ENCODE results near the gene RYR1. TPM values are rescaled to one million over a fixed set of nuclear protein-coding genes. Genes with fewer than 3 reads are reported as not detected.

The RYR1 gene
- total RNA-seq, 1 donor from 2014 or later = 1.3 TPM

DNA sequence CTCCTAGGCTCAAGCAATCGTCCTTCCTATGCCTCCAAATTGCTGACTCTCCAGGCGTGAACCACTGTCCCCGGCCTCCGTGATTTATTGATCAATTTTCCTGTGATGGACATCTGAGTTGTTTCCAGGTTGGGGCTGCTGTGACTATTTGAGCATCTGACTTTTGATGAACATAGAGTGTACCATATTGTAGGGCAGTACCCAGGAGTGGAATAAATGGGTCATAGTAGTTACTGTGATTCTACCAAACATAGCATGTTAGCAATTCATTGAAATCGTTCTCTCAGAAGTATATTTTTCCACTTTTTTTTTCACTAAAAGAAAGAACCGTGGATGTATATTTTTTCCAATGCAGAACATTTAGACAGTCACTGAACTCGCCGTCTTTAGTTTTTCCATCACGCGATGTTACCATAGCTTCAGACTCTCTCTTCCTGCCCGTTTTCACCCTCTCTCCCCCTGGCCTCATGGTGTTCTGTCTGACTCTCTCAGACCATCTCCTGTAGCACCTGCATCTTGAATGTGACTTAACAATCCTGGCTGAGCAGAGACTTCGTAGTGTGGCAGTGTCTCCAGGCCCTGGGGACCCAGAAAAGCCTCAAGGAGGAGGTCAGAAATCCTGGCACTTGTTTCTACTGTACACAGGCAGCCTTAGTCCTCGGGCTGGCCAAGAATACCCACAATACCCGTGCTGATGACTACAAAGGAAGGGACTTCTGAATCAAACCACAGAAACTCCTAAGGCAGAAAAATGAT, 4.3 kb upstream of the RYR1 start:
- Mint-ChIP-seq H3K36me3 (ENCODE audit: low read depth, unreplicated experiment) (peaks cover 4% of the 10 kb centered on the region), H3K27ac (ENCODE audit: unreplicated experiment) (no peak overlapping the region), H3K9me3 (ENCODE audit: unreplicated experiment) (no peaks in the 10 kb centered on the region), H3K27me3 (ENCODE audit: unreplicated experiment) (peaks cover 3% of the 10 kb centered on the region), H3K4me1 (ENCODE audit: unreplicated experiment) (peaks cover 14% of the 10 kb centered on the region), H3K4me3 (ENCODE audit: unreplicated experiment) (no peak overlapping the region)
- TF ChIP-seq, protein P1, sequence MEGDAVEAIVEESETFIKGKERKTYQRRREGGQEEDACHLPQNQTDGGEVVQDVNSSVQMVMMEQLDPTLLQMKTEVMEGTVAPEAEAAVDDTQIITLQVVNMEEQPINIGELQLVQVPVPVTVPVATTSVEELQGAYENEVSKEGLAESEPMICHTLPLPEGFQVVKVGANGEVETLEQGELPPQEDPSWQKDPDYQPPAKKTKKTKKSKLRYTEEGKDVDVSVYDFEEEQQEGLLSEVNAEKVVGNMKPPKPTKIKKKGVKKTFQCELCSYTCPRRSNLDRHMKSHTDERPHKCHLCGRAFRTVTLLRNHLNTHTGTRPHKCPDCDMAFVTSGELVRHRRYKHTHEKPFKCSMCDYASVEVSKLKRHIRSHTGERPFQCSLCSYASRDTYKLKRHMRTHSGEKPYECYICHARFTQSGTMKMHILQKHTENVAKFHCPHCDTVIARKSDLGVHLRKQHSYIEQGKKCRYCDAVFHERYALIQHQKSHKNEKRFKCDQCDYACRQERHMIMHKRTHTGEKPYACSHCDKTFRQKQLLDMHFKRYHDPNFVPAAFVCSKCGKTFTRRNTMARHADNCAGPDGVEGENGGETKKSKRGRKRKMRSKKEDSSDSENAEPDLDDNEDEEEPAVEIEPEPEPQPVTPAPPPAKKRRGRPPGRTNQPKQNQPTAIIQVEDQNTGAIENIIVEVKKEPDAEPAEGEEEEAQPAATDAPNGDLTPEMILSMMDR (IDR thresholded peaks at IDR 0.05; ENCODE audit: unreplicated experiment) = no peak
- DNase-seq (ENCODE audit: low spot score) = no peak

DNA sequence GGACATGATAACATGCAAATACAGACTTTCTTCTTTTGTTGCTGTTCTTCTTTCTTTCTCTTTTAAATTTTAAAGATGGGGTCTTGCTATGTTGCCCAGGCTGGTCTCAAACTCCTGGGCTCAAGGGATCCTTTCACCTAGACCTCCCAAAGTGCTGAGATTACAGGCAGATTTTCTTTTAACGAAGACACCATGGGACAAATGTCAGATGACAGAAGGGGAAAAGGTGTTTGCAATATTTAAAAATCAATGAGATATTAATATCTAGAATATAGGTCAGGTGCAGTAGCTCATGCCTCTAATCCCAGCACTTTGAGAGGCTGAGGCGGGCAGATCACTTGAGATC, 3.7 kb upstream of the RYR1 start:
- H3K4me3 Mint-ChIP-seq (ENCODE audit: unreplicated experiment) = no peak overlapping the region
- DNase-seq (ENCODE audit: low spot score) = no peak
- peaks cover 4% of the 10 kb centered on the region for H3K36me3 Mint-ChIP-seq (ENCODE audit: low read depth, unreplicated experiment)
- peaks cover 3% of the 10 kb centered on the region for H3K27me3 Mint-ChIP-seq (ENCODE audit: unreplicated experiment)
- peaks cover 16% of the 10 kb centered on the region for H3K4me1 Mint-ChIP-seq (ENCODE audit: unreplicated experiment)
- H3K27ac Mint-ChIP-seq (ENCODE audit: unreplicated experiment) = no peak overlapping the region
- H3K9me3 Mint-ChIP-seq (ENCODE audit: unreplicated experiment) = no peaks in the 10 kb centered on the region
- TF ChIP-seq, protein P1 (IDR thresholded peaks at IDR 0.05; ENCODE audit: unreplicated experiment) = no peak

DNA sequence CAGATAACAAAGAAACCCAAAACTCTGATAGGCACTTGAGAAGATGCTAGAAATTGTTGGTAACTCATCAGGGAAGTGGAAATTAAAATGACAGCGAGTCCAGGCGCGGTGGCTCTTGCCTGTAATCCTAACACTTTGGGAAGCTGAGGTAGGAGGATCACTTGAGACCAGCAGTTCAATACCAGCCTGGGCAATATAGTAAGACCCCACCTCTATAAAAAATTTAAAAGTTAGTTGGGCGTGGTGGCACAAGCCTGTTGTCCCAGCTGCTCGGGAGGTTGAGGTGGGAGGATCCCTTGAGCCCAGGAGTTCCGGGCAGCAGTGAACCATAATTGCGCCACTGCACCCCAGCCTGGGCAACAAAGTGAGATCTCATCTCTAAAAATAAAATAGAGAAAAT, 2.6 kb upstream of the RYR1 start:
- peaks cover 4% of the 10 kb centered on the region for H3K36me3 Mint-ChIP-seq (ENCODE audit: low read depth, unreplicated experiment)
- no peak overlapping the region for H3K27ac Mint-ChIP-seq (ENCODE audit: unreplicated experiment)
- H3K27me3 Mint-ChIP-seq (ENCODE audit: unreplicated experiment) = peaks cover 3% of the 10 kb centered on the region

DNA sequence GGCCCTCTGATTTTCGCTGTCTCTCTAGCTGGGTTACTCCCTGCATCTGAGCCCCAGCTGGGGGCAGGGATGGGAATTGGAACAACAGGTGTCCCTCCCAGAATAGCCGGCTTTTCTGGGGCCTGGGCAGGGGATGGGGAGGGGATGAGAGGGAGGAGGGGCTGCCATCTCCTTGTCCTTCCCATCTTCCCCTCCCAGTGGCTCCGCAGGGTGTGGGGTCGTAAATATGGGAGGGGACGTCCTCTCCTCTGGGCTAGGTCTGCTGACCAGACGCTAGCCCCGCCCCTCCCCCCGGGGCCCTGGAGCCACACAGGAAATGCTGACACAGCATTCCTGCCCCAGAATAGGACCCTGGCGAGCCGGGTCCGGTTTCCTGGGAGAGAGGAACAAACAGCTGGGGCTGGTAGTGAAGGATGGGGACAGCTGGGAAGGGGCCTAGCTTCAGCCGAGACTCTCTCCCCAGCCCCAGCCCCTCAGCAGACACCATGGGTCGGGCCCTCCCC, 1.1 kb downstream of the RYR1 start:
- Mint-ChIP-seq H3K9me3 (ENCODE audit: unreplicated experiment) (no peaks in the 10 kb centered on the region), H3K4me3 (ENCODE audit: unreplicated experiment) (no peak overlapping the region)
- no peak for DNase-seq (ENCODE audit: low spot score)

More for the DNA sequence above, 2.6 kb upstream of the RYR1 start:
- no peak for DNase-seq (ENCODE audit: low spot score)
- TF ChIP-seq, protein P1 (IDR thresholded peaks at IDR 0.05; ENCODE audit: unreplicated experiment) = no peak
- Mint-ChIP-seq H3K9me3 (ENCODE audit: unreplicated experiment) (no peaks in the 10 kb centered on the region), H3K4me1 (ENCODE audit: unreplicated experiment) (peaks cover 14% of the 10 kb centered on the region), H3K4me3 (ENCODE audit: unreplicated experiment) (no peak overlapping the region)

DNA sequence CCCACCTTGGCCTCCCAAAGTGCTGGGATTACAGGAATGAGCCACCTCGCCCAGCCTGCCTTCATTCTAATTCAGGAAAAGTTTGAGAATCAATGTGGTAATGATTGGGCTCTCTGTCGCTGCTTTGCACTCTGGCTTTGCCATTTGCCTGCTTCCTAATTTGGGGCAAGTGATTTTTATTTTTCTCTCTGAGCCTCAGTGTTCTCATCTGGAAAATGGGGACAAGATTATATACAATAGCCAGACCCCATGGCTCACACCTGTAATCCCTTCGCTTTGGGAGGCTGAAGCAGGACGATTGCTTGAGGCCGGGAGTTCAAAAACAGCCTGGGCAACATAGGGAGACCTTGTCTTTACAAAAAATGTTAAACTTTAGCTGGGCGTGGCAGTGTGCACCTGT, 3.8 kb downstream of the RYR1 start:
- Mint-ChIP-seq H3K9me3 (ENCODE audit: unreplicated experiment) (peaks cover 4% of the 10 kb centered on the region), H3K27ac (ENCODE audit: unreplicated experiment) (no peak overlapping the region)

More for the DNA sequence above, 1.1 kb downstream of the RYR1 start:
- H3K36me3 Mint-ChIP-seq (ENCODE audit: low read depth, unreplicated experiment) = no peaks in the 10 kb centered on the region
- no peak overlapping the region for H3K27ac Mint-ChIP-seq (ENCODE audit: unreplicated experiment)
- peaks cover 4% of the 10 kb centered on the region for H3K27me3 Mint-ChIP-seq (ENCODE audit: unreplicated experiment)
- peaks cover 8% of the 10 kb centered on the region for H3K4me1 Mint-ChIP-seq (ENCODE audit: unreplicated experiment)
- TF ChIP-seq, protein P1 (IDR thresholded peaks at IDR 0.05; ENCODE audit: unreplicated experiment) = no peak

More for the DNA sequence above, 3.8 kb downstream of the RYR1 start:
- peaks cover 11% of the 10 kb centered on the region for H3K4me1 Mint-ChIP-seq (ENCODE audit: unreplicated experiment)
- H3K4me3 Mint-ChIP-seq (ENCODE audit: unreplicated experiment) = no peak overlapping the region
- H3K27me3 Mint-ChIP-seq (ENCODE audit: unreplicated experiment) = peaks cover 5% of the 10 kb centered on the region
- no peak for DNase-seq (ENCODE audit: low spot score)
- no peaks in the 10 kb centered on the region for H3K36me3 Mint-ChIP-seq (ENCODE audit: low read depth, unreplicated experiment)
- TF ChIP-seq, protein P1 (IDR thresholded peaks at IDR 0.05; ENCODE audit: unreplicated experiment) = no peak
